Mononuclear cell (primary cell): Measurements from ENCODE around the gene ZNF442. TPM values are rescaled to one million over a fixed set of nuclear protein-coding genes. Genes with fewer than 3 reads are reported as not detected.
A peak's percentile ranks its signal among the peaks of the same experiment; 100 is the strongest.
"Not testable (repeated sequence)": the region's sequence is repeated elsewhere in the genome, so short reads cannot be mapped to it uniquely, and the experiment has no call there.

Experiments
- H3K27me3 ChIP-seq: 2 replicates; pipeline ENCODE4 v1.6.0; 2011; ENCODE audit warnings: low read length, control low read depth; ENCODE audit not compliant: insufficient read depth
- H3K4me1 ChIP-seq: 2 replicates; pipeline ENCODE4 v1.5.1; 2011; ENCODE audit warnings: mild to moderate bottlenecking, low read length, control low read depth; ENCODE audit not compliant: insufficient read depth
- H3K4me3 ChIP-seq: 2 replicates; pipeline ENCODE4 v1.5.1; 2011; ENCODE audit warnings: mild to moderate bottlenecking, low read length, moderate library complexity
- H3K9me3 ChIP-seq: 2 replicates; pipeline ENCODE4 v1.5.1; 2011; ENCODE audit warnings: low read depth, mild to moderate bottlenecking, control low read depth, low read length
- total RNA-seq: library from RNA; depleted of rRNA; stranded (reverse); fragments of >200 nt; gene quantifications from one replicate; pipeline ENCODE4 v1.2.3, GENCODE V29; 2012

The ZNF442 gene
- total RNA-seq, 1 donor: 1.0 TPM

- Histone ChIP-seq H3K27me3 (no peaks in the 10 kb centered on the region), H3K4me1 (no peaks in the 10 kb centered on the region), H3K4me3 (no peak overlapping the region), H3K9me3 (peaks cover 55% of the 10 kb centered on the region)
Observed at GRCh38 chr19:12350185-12350889, 15.1 kb downstream of the ZNF442 start.

- Histone ChIP-seq H3K9me3 (peaks cover 38% of the 10 kb centered on the region), H3K4me3 (no peak overlapping the region), H3K4me1 (no peaks in the 10 kb centered on the region), H3K27me3 (no peaks in the 10 kb centered on the region)
Observed at GRCh38 chr19:12346896-12347295, 18.6 kb downstream of the ZNF442 start.

- H3K27me3 ChIP-seq: no peaks in the 10 kb centered on the region
- H3K4me1 ChIP-seq: no peaks in the 10 kb centered on the region
- peaks cover 24% of the 10 kb centered on the region for H3K9me3 ChIP-seq
- H3K4me3 ChIP-seq: no peak overlapping the region
Observed at GRCh38 chr19:12345197-12345596, 20.3 kb downstream of the ZNF442 start.

- Histone ChIP-seq H3K4me3 (peak within 1 kb of the TSS; percentile 80), H3K4me1 (peaks cover 20% of the 10 kb centered on the region), H3K27me3 (no peaks in the 10 kb centered on the region), H3K9me3 (no peaks in the 10 kb centered on the region)
Observed at GRCh38 chr19:12333162-12334159, 32.0 kb downstream of the ZNF442 start, which contains the start of gene ZNF563. TSS of gene ZNF563 (minus strand) at chr19:12333633. CDS start at chr19:12333482, 151 bp downstream.

GRCh38 chr19:12331211-12331941, 34.1 kb downstream of the ZNF442 start:
- no peaks in the 10 kb centered on the region for H3K27me3 ChIP-seq
- peaks cover 20% of the 10 kb centered on the region for H3K4me1 ChIP-seq
- H3K9me3 ChIP-seq: no peaks in the 10 kb centered on the region
- H3K4me3 ChIP-seq: no peak overlapping the region

GRCh38 chr19:12330340-12330739, 35.1 kb downstream of the ZNF442 start:
- peaks cover 20% of the 10 kb centered on the region for H3K4me1 ChIP-seq
- no peaks in the 10 kb centered on the region for H3K27me3 ChIP-seq
- H3K4me3 ChIP-seq: no peak overlapping the region
- H3K9me3 ChIP-seq: no peaks in the 10 kb centered on the region

- Histone ChIP-seq H3K4me3 (no peak overlapping the region), H3K9me3 (peaks cover 11% of the 10 kb centered on the region)
Observed at GRCh38 chr19:12325690-12326089, 39.8 kb downstream of the ZNF442 start.

GRCh38 chr19:12318782-12319413, 46.6 kb downstream of the ZNF442 start:
- no peaks in the 10 kb centered on the region for H3K4me1 ChIP-seq
- no peak overlapping the region for H3K4me3 ChIP-seq
- H3K27me3 ChIP-seq: no peaks in the 10 kb centered on the region
- H3K9me3 ChIP-seq: peaks cover 29% of the 10 kb centered on the region

More at GRCh38 chr19:12325690-12326089, 39.8 kb downstream of the ZNF442 start:
- Histone ChIP-seq H3K27me3 (no peaks in the 10 kb centered on the region), H3K4me1 (no peaks in the 10 kb centered on the region)

- Histone ChIP-seq H3K27me3 (no peaks in the 10 kb centered on the region), H3K4me3 (no peak overlapping the region), H3K4me1 (no peaks in the 10 kb centered on the region), H3K9me3 (peaks cover 14% of the 10 kb centered on the region)
Observed at GRCh38 chr19:12314553-12314952, 50.9 kb downstream of the ZNF442 start.

GRCh38 chr19:12308891-12309290, 56.6 kb downstream of the ZNF442 start:
- H3K4me3 ChIP-seq, H3K27me3 ChIP-seq, H3K4me1 ChIP-seq, H3K9me3 ChIP-seq: not testable (repeated sequence)

Other genes starting within 250 kb of the ZNF442 start
- gene ZNF20, start 225.3 kb downstream of the ZNF442 start, total RNA-seq: 1.9 TPM
- 1.7 TPM for gene ZNF625, start 208.9 kb downstream of the ZNF442 start, total RNA-seq
- 67.0 TPM for gene ZNF136, start 202.6 kb downstream of the ZNF442 start, total RNA-seq
- 24.7 TPM for gene ZNF44, start 70.8 kb downstream of the ZNF442 start, total RNA-seq
- 3.1 TPM for gene ZNF563, start 32.0 kb downstream of the ZNF442 start, total RNA-seq
- 3.0 TPM for gene ZNF799, start 35.6 kb upstream of the ZNF442 start, total RNA-seq
- gene ZNF443, start 75.3 kb upstream of the ZNF442 start, total RNA-seq: 2.3 TPM
- gene ZNF709, start 119.1 kb upstream of the ZNF442 start, total RNA-seq: 3.0 TPM
- gene ZNF564, start 185.8 kb upstream of the ZNF442 start, total RNA-seq: 17.6 TPM
- gene ZNF490, start 245.1 kb upstream of the ZNF442 start, total RNA-seq: 5.6 TPM
- gene ZNF791, start 245.2 kb upstream of the ZNF442 start, total RNA-seq: 52.8 TPM